K562 (cell line): ENCODE measurements around the gene KCP. TPM values are rescaled to one million over a fixed set of nuclear protein-coding genes. Genes with fewer than 3 reads are reported as not detected.

Experiments
- ATAC-seq: fragments of 200-7000 bp; cut with Tn5 transposase; 3 replicates; pipeline ENCODE4 v1.9.1; 2020; ENCODE audit warnings: moderate library complexity
- BruUV-seq: library from RNA; stranded (reverse); fragments of 400-500 nt; replicated peaks from 2 replicates; lab custom pipeline; 2021; lab: Mats Ljungman, UMichigan
- CTCF ChIA-PET: fragments of 300-600 bp; formaldehyde crosslinking; extraction: SDS; loops from one replicate; lab custom pipeline; 2021; ENCODE audit warnings: low intra/inter-chr PET ratio; lab: Yijun Ruan, JAX
- POLR2A ChIA-PET: fragments of 300-600, 350-650 bp; sonication (Branson Sonifier 250); formaldehyde crosslinking; extraction: SDS; loops from one replicate; lab custom pipeline; 2021; ENCODE audit warnings: antibody characterized with exemption, inconsistent platforms; lab: Yijun Ruan, JAX
- DNase-seq, 4 experiments: peaks; one replicate each; pipeline versions ENCODE4 v3.0.0 to v3.0.0-alpha.2; 2011 to 2018; ENCODE audit warnings: low spot score in 3 of 4, mixed read lengths in 3 of 4; ENCODE audit errors: extremely low read depth in 1 of 4
- FAIRE-seq: peaks from 2 replicates; lab custom pipeline; 2011; peaks lifted over from hg19 to GRCh38; lab: Jason Lieb, UNC
- H2AFZ ChIP-seq: 2 replicates; pipeline ENCODE4 v1.6.0; 2011; ENCODE audit warnings: low read depth, low read length, control low read depth, inconsistent platforms
- H3K27ac ChIP-seq: fragments of 200-600 bp; 3 replicates; pipeline ENCODE4 v1.8.0; 2011; ENCODE audit warnings: low read depth, mild to moderate bottlenecking, control low read depth, inconsistent platforms, low read length, moderate library complexity, mixed read lengths; ENCODE audit errors: extremely low read depth
- H3K27me3 ChIP-seq, 2 experiments: fragments of 300-600 bp in 1 of 2; 2 replicates in 1 of 2; 3 replicates in 1 of 2; pipeline versions ENCODE4 v1.6.0 to v1.8.0; 2011; ENCODE audit warnings: inconsistent platforms in 2 of 2, low read length in 2 of 2, mild to moderate bottlenecking in 1 of 2, mixed read lengths in 1 of 2, moderate library complexity in 1 of 2; ENCODE audit not compliant: control insufficient read depth in 2 of 2, insufficient read depth in 2 of 2
- H3K36me3 ChIP-seq: fragments of 300-600 bp; 3 replicates; pipeline ENCODE4 v1.8.0; 2011; ENCODE audit warnings: mild to moderate bottlenecking, low read length, inconsistent platforms; ENCODE audit not compliant: control insufficient read depth, insufficient read depth
- H3K4me1 ChIP-seq, 2 experiments: fragments of 200-600 bp in 1 of 2; replicated peaks in 1 of 2; 2 replicates in 1 of 2; 3 replicates in 1 of 2; pipeline versions ENCODE4 v1.5.1 to v1.8.0; 2011; ENCODE audit warnings: inconsistent platforms in 2 of 2, low read length in 2 of 2, mild to moderate bottlenecking in 1 of 2, mixed read lengths in 1 of 2, moderate library complexity in 1 of 2; ENCODE audit not compliant: control insufficient read depth in 2 of 2, insufficient read depth in 2 of 2
- H3K4me2 ChIP-seq: 2 replicates; pipeline ENCODE4 v1.6.1; 2011; ENCODE audit warnings: low read length, control low read depth, inconsistent platforms, mixed read lengths; ENCODE audit not compliant: insufficient read depth
- H3K4me3 ChIP-seq: fragments of 200-600 bp; sonication (generic), shearing (Covaris generic); 2 replicates; pipeline ENCODE4 v1.5.1; 2016; ENCODE audit warnings: control low read depth, inconsistent platforms
- H3K79me2 ChIP-seq: fragments of 200-600 bp; 3 replicates; pipeline ENCODE4 v1.8.0; 2011; ENCODE audit warnings: low read length, inconsistent platforms; ENCODE audit not compliant: control insufficient read depth, insufficient read depth
- H3K9ac ChIP-seq, 2 experiments: 2 replicates each; pipeline versions ENCODE4 v1.6.0 to v1.6.1; 2011; ENCODE audit warnings: low read depth in 2 of 2, low read length in 2 of 2, control low read depth in 1 of 2, inconsistent platforms in 1 of 2, mild to moderate bottlenecking in 1 of 2, mixed read lengths in 1 of 2; ENCODE audit not compliant: insufficient read depth in 1 of 2
- H3K9me1 ChIP-seq: one replicate; pipeline ENCODE4 v1.6.0; 2011; ENCODE audit warnings: inconsistent platforms, mild to moderate bottlenecking, low read length, moderate library complexity; ENCODE audit not compliant: control insufficient read depth, insufficient read depth
- H3K9me3 ChIP-seq: replicated peaks from 2 replicates; pipeline ENCODE4 v1.5.1; 2011; ENCODE audit warnings: low read depth, low read length, inconsistent platforms; ENCODE audit not compliant: control insufficient read depth, insufficient read depth
- H4K20me1 ChIP-seq: replicated peaks from 2 replicates; pipeline ENCODE4 v1.6.1; 2011; ENCODE audit warnings: low read length, inconsistent platforms, mixed read lengths; ENCODE audit not compliant: control insufficient read depth, insufficient read depth
- CBX3 ChIP-seq, 2 experiments: IDR thresholded peaks; 1 replicate in 1 of 2; 2 replicates in 1 of 2; pipeline ENCODE4 v1.6.1; 2012; ENCODE audit warnings: inconsistent platforms in 2 of 2, low read length in 2 of 2, borderline replicate concordance in 1 of 2, control low read depth in 1 of 2
- CBX5 ChIP-seq: IDR thresholded peaks from 2 replicates; pipeline ENCODE4 v1.6.1; 2014; ENCODE audit warnings: low read depth, borderline replicate concordance
- CTCF ChIP-seq, 3 experiments: IDR thresholded peaks in 2 of 3; conservative IDR thresholded peaks in 1 of 3; 2 replicates each; pipeline ENCODE4 v1.5.1; 2011 to 2012; ENCODE audit warnings: low read length in 3 of 3, mild to moderate bottlenecking in 3 of 3, control low read depth in 2 of 3, improper control_type of control experiment in 1 of 3, inconsistent platforms in 1 of 3, low read depth in 1 of 3, mixed read lengths in 1 of 3, moderate library complexity in 1 of 3; ENCODE audit not compliant: insufficient read depth in 2 of 3
- NR1H2 ChIP-seq: sonication (generic); formaldehyde crosslinking; IDR thresholded peaks from 2 replicates; pipeline ENCODE4 v1.4.0; 2020; ENCODE audit warnings: mild to moderate bottlenecking, missing genetic modification reagents
- PHB ChIP-seq: fragments of 250-450 bp; sonication (Bioruptor Pico); IDR thresholded peaks from 2 replicates; pipeline ENCODE4 v1.5.0; 2021
- WGBS: fragments of 100-300 bp; shearing (Covaris generic); methylation state at CpG from one replicate; pipeline ENCODE4 v1.1.6; 2016; ENCODE audit warnings: low coverage, mixed read lengths; ENCODE audit not compliant: insufficient coverage; ENCODE audit errors: missing lambda C conversion rate; 5-methylcytosine and 5-hydroxymethylcytosine counted together
- in situ Hi-C: fragments of 300-500 bp; cut with MboI; formaldehyde crosslinking; loops from 4 replicates; pipeline ENCODE4 v1.15.0; 2018; ENCODE audit warnings: inconsistent platforms, mixed read lengths
- intact Hi-C: fragments of 100-400 bp; cut with micrococcal nuclease; formaldehyde crosslinking; loops from 2 replicates; pipeline ENCODE4 v1.14.2; 2022
- polyA plus RNA-seq, 8 experiments: library from polyadenylated mRNA; depleted of rRNA in 4 of 8; stranded (reverse) in 5 of 8; unstranded in 3 of 8; fragments of >200 nt; fragmentation: Nextera tagmentation in 2 of 8; fragmentation: Illumina TruSeq in 1 of 8; extraction: Ambion mirVana in 2 of 8; extraction: Trizol in 1 of 8; gene quantifications; 2 replicates each; pipeline versions ENCODE4 v1.2.1 to v1.2.3, GENCODE V29; 2011 to 2014; ENCODE audit warnings: inconsistent platforms in 1 of 8, missing spikeins in 1 of 8
- total RNA-seq, 7 experiments: library from RNA; depleted of rRNA in 6 of 7; stranded (reverse); fragments of >200 nt in 6 of 7; fragmentation: Illumina TruSeq in 2 of 7; extraction: Trizol in 2 of 7; gene quantifications; 2 replicates each; pipeline versions ENCODE4 v1.2.1 to v1.2.3, GENCODE V29; 2011 to 2021; ENCODE audit warnings: low replicate concordance in 1 of 7

KCP gene
- total and polyA plus RNA-seq, 9 of the 15 experiments (the other 6 are each of a cell fraction or from before 2014, with no cell fraction given) = 0.06 to 0.17 (median 0.12) TPM; not detected in 3

- WGBS = 4% methylated on average over 8 of the region's 8 CpGs
Observed at GRCh38 chr7:128928159-128928813, 17.8 kb upstream of the KCP start.

More at GRCh38 chr7:128928159-128928813, 17.8 kb upstream of the KCP start:
- H3K36me3 ChIP-seq = no peaks in the 10 kb centered on the region
- no peaks in the 10 kb centered on the region for H4K20me1 ChIP-seq
- POLR2A ChIA-PET = interaction anchor here (0.6 kb wide), 1 partner anchor 72 kb away, joined by 3 read pairs; no protein-coding TSS in a partner anchor
- no peak for TF ChIP-seq PHB (CRISPR knock-in tag)
- TF ChIP-seq CBX5 = 0 out of 2 replicates have a peak, but pooled peaks have one; percentile 62
- TF ChIP-seq CTCF (IDR thresholded peaks at IDR 0.05 in 2 of 3, conservative IDR thresholded peaks at IDR 0.05 in 1 of 3; ENCODE audit: insufficient read depth in 2 of 3, low read depth in 1 of 3, low read length in 3 of 3) = peak; percentile 32 to 48 (median 39); a peak in 4 of 6 replicates
- no peak for TF ChIP-seq NR1H2 (CRISPR knock-in tag)
- peak in 1 of 2 experiments; percentile 80; a peak in 1 of 3 replicates for TF ChIP-seq CBX3 (IDR thresholded peaks at IDR 0.05; ENCODE audit: borderline replicate concordance in 1 of 2, low read length in 2 of 2)
- no peak for FAIRE-seq
- CTCF ChIA-PET = no interaction called here
- H3K4me2 ChIP-seq = no peak overlapping the region
- in situ Hi-C loops (no loop called here), intact Hi-C loops (no loop called here)
- no peak overlapping the region for H3K9ac ChIP-seq
- H2AFZ ChIP-seq = no peak overlapping the region
- H3K9me3 ChIP-seq = no peaks in the 10 kb centered on the region
- peak; percentile 54; the same call in 2 of the 3 replicates for ATAC-seq
- BruUV-seq = no TSS peak
- H3K4me3 ChIP-seq = no peak overlapping the region
- peaks cover 44 to 63% of the 10 kb centered on the region in 2 experiments for H3K27me3 ChIP-seq
- H3K79me2 ChIP-seq = no peaks in the 10 kb centered on the region
- H3K27ac ChIP-seq = no peak overlapping the region
- peaks cover 0 to 3% of the 10 kb centered on the region in 2 experiments; a peak in 1 of 5 replicates for H3K4me1 ChIP-seq
- no peak for DNase-seq
- no peaks in the 10 kb centered on the region for H3K9me1 ChIP-seq
